GM18511 (cell line): ENCODE data around the gene PLAA.

Experiments
- ATAC-seq: cut with Tn5 transposase; IDR thresholded peaks from one replicate; pipeline ENCODE4 v1.9.1; 2021; ENCODE audit warnings: mild to moderate bottlenecking, moderate library complexity; ENCODE audit not compliant: unreplicated experiment

PLAA gene

DNA sequence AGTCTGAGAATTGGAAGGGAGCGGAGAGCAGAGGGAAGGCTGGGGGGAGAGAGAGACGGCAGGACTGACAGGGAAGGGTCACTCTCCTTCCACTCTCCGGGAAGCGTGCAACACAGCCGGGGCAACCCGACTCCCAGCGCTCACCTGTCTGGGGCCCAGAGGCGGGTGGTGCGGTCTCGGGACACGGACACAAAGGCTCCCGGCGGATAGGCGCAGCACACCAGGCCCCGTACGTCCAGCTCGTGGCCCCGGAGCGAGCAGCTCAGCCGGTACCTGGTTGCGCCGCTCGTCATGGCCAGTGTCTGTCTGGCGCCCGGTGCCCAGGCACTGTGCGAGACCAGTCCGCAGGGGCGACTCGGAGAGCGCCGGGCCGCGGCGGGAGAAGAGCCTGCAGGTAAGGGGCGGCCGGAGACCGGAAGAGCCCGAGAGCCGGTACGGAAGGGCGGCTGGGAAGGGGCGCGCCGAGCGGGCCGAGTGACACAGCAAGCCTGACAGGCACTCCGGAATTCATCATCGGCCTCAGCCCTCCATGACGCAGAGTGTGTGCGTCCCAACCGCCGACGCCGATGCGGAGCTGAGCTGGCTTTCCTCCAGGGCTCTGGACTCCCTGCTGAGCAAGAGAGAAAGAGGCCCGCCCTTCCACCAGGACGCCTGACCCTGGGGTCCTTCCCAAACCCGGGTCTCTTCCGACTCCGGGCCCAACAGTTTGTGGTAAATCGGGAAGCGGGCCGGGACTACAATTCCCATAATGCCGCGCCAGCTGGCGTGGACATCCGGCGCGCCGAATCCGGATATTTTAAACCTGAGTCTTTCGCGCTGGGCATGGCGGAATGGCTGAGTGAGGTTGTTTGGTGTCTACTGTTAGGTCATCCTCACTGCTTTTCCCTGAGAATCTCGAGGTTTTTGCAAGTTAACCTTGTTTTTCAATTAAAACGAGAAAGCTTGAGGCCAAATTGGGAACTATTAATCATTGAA, at the start of gene PLAA:
Gene PLAA (minus strand): TSS at position 490 of the 975 bp plus-strand sequence. CDS start 197 bp downstream, at position 293.
- peak; percentile 99 for ATAC-seq

GRCh38 chr9:26995810-26996209, 48.8 kb upstream of the PLAA start:
- ATAC-seq, result no peak

DNA sequence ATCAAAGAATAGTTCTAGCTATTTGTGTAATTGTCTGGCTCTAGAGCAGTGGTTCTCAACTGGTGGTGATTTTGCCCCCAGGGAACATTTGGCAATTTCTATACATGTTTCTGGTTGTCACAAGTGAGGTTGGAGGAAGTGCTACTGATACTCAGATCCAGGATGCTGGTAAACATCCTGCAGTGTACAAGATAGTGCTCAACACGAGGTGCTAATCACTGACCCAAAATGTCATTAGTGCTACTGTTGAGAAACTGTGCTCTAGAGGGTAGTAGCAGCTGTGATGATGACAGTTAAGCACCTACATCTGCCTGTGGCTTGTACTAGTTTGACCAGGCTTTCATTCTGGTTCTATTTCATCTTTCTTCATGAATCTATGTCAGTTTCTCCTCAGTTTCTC, 36.3 kb upstream of the PLAA start:
- peak; percentile 73 for ATAC-seq

DNA sequence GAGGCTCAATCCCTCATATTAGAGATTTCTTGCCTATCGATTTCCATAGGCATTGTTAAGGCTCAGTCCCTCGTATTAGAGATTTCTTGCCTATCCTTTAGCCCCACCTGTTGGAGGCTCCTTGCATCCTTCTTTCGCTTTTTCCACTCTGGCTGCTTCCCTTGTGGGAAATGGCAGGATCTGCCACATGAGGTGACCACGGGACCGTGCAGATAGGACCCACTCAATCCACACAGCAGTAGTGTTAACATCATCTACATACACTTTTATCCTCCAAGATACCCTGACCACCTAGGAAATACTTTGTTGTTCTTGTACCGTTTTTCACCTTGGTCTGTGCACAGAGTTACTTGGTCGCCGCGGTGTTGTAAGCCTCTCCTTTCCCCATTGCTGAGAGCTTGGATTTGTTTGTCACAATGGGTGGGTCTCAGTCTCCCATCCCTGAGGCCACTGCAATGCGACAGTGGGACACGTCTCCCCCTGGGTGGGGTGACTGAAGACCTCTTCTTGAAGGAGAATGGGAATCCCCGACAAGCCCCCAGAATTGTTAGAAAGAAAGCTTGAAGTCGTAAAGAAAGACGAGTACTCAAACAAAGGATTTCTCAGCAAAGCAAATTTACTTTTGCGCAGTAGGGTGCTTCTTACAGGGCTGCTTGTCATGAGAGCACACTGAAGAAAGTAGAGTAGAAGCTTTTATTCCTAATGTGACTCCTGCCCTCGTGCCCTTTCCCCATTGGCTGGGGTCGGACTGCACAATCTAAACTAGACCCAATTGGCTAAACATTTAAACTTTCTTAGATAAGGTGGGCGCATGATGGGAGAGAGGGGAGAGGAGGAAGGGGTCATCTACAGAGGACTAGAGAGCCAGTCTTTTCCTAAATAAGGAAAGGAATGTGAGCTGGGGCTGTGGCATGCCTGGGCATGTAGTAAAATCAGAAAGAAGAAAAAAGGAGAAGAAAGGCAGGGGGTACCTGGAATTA, 29.0 kb upstream of the PLAA start:
- no peak for ATAC-seq

DNA sequence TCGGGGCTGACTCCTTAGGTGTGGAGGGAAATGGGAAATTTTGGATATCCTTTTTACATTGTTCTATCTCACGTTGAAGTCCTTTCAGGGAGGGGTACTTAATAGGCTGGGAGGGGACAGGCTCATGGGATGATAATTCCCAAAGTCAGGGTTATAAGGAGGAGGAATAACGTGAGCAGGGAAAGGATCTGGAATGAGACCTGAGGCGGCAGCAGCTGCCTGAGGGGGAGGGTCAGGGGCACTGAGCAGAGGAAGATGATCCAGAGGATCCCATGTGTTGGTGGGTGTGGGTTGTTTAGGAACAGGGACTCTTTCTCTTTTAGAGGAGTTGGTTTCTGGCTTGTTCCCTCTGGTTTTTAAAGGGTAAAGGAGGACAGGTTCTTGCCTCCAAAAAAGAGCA, 27.9 kb upstream of the PLAA start:
- ATAC-seq, result no peak

DNA sequence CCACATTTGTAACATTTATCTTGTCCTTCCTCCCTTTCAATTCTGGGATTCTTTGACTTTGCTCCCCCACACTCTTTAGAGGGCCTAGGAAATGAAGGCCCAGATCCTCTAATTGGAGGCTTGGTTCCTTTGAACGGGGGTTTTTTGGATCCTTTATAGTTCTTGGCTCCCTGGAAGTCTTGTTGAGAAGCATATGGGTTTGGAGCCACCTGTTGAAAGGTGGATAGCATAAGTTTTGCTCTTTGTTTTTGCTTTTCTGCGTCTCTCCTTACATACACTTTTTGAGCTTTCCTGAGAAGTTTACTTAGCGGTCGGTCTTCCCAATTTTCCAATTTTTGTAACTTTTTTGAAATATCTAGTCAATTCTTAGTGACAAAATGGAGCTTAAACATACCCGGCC, 26.9 kb upstream of the PLAA start:
- no peak for ATAC-seq

- ATAC-seq, result no peak
These were observed 24.7 kb upstream of the PLAA start for GRCh38 chr9:26971721-26972120.

- ATAC-seq, result no peak
These were observed 9.8 kb upstream of the PLAA start for GRCh38 chr9:26956860-26957233.

- peak; percentile 98 for ATAC-seq
These were observed 9.1 kb upstream of the PLAA start, which contains the start of gene IFT74 for GRCh38 chr9:26955921-26956859. IFT74 (plus strand) TSS chr9:26956412; CDS start chr9:26961968, 5,556 bp downstream.

- peak; percentile 40 for ATAC-seq
These were observed 8.3 kb upstream of the PLAA start for GRCh38 chr9:26955222-26955903.

- ATAC-seq, result no peak
These were observed 7.0 kb upstream of the PLAA start for GRCh38 chr9:26954050-26954508.

DNA sequence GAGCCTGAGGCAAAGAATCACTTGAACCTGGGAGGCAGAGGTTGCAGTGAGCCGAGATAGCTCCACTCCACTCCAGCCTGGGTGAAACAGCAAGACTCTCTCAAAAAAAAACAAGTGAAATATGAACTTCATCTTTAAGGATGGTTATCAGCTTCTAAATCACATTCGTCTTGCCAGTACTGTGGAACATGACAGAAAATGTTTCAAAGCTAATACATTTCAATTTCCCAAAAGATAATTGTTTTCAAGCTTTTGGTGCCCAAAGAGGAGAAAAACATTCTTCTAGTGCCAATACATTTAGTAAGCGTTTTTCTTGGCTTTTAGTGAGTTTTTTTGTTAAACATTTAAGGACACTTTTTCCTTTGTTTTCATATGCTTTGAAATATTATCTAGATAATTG, 4.8 kb upstream of the PLAA start:
- ATAC-seq, result no peak

DNA sequence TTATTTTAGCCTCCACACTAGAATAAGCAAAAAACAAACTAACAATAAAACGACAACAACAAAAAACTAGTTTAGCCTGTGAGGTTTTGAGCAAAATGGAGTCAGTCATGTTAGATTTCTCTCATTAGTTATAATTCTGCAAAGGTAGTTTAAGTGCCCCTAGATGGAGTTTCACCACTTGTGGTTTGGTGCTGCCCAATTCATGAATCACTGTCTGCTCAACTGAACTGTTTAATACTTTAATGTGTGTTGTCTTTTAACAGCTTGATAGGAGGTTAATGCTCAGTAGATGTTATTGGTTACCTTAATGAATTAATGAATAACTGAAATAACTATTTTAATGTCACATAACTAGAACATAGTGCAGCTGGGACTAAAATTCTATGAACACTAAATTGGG, 3.5 kb upstream of the PLAA start:
- ATAC-seq, result no peak

- no peak for ATAC-seq
These were observed 2.6 kb upstream of the PLAA start for GRCh38 chr9:26949637-26950069.

DNA sequence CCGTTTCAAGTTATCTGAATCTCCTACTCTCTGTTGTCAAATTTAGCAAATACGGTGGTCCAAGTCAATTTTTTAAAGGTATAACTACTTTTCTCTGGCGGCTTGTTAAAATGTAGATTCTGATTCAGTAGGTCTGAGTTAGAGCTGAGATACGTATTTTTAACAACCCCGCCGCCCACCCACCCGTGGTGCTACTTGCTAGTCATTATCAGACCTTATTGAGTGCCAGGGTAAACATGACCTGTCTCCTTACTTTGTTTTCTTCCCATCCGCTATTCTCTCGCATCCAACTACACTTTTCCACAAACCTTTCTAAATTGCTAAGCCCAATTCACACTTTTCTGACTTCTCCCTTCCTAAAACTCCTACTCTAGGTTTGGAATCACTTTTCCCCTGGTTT, 694 bp upstream of the PLAA start:
- no peak for ATAC-seq

- no peak for ATAC-seq
These were observed 1.5 kb downstream of the PLAA start for GRCh38 chr9:26945591-26945990.

DNA sequence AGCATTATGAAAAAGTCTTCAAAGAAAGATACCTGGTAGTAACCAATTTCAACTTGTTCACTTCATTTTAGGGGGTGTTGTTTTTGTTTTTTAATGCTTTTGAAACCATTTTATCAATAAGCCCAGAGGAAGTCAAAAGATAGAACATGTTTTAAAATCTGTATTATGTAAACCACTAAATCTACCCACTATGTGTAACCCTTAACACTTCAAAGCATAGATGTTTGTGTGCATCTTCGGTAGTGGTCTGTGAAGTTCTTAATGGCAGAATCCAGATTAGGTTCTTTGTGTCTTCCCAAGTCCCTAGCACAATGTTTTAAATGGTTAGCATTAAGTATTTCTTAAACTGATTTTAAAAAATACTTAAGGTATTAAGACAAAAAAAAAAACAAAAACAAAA, 6.3 kb downstream of the PLAA start:
- ATAC-seq, result no peak

GRCh38 chr9:26939955-26940711, 6.9 kb downstream of the PLAA start:
- no peak for ATAC-seq
